AG10803 (cell line): ENCODE results near the gene RNF19B.

ENCODE experiments used
- DNase-seq: peaks from one replicate; pipeline ENCODE4 v3.0.0; 2010; ENCODE audit warnings: low read depth
- H3K4me3 ChIP-seq: 2 replicates; pipeline ENCODE4 v1.5.1; 2011; ENCODE audit warnings: mild to moderate bottlenecking, low read length, control low read depth
- CTCF ChIP-seq: conservative IDR thresholded peaks from 2 replicates; pipeline ENCODE4 v1.5.1; 2011; ENCODE audit warnings: mild to moderate bottlenecking, low read length, control low read depth, inconsistent platforms

Gene RNF19B

GRCh38 chr1:32888677-32889420, 75.8 kb downstream of the RNF19B start:
- H3K4me3 ChIP-seq = no peak overlapping the region
- DNase-seq = no peak
- no peak for TF ChIP-seq CTCF

- no peak for DNase-seq
- no peak overlapping the region for H3K4me3 ChIP-seq
- TF ChIP-seq CTCF = no peak
Measured at GRCh38 chr1:32888134-32888533, 76.5 kb downstream of the RNF19B start.

GRCh38 chr1:32887623-32888022, 77.0 kb downstream of the RNF19B start:
- DNase-seq = no peak
- no peak overlapping the region for H3K4me3 ChIP-seq
- no peak for TF ChIP-seq CTCF

- H3K4me3 ChIP-seq = no peak overlapping the region
- no peak for DNase-seq
- no peak for TF ChIP-seq CTCF
Measured at GRCh38 chr1:32886828-32887414, 77.7 kb downstream of the RNF19B start.
